ENCODE data around the gene KRABD2.

The KRABD2 gene

GRCh38 chr17:8333281-8333680 is 43.2 kb downstream of the KRABD2 start:
- no peak for DNase-seq (ENCODE audit: low read depth)
- no peak overlapping the region for H3K4me3 ChIP-seq (ENCODE audit: low read length)
- TF ChIP-seq CTCF (conservative IDR thresholded peaks at IDR 0.05; ENCODE audit: low read depth, low read length) = no peak

GRCh38 chr17:8332688-8333087 is 43.8 kb downstream of the KRABD2 start:
- no peak for DNase-seq (ENCODE audit: low read depth)
- no peak for TF ChIP-seq CTCF (conservative IDR thresholded peaks at IDR 0.05; ENCODE audit: low read depth, low read length)
- H3K4me3 ChIP-seq (ENCODE audit: low read length) = no peak overlapping the region

GRCh38 chr17:8332128-8332527 is 44.4 kb downstream of the KRABD2 start:
- DNase-seq (ENCODE audit: low read depth) = no peak
- no peak overlapping the region for H3K4me3 ChIP-seq (ENCODE audit: low read length)
- no peak for TF ChIP-seq CTCF (conservative IDR thresholded peaks at IDR 0.05; ENCODE audit: low read depth, low read length)

GRCh38 chr17:8327303-8327649 is 49.2 kb downstream of the KRABD2 start:
- no peak for TF ChIP-seq CTCF (conservative IDR thresholded peaks at IDR 0.05; ENCODE audit: low read depth, low read length)
- H3K4me3 ChIP-seq (ENCODE audit: low read length) = peak overlapping the region; percentile 54
- no peak for DNase-seq (ENCODE audit: low read depth)

Data from retinal pigment epithelial cell (primary cell).